Left colon (tissue), 2 donors: ENCODE results near the gene FRMD7. TPM values are rescaled to one million over a fixed set of nuclear protein-coding genes. Genes with fewer than 3 reads are reported as not detected.
"Not testable (repeated sequence)": the region's sequence is repeated elsewhere in the genome, so short reads cannot be mapped to it uniquely, and the experiment has no call there.

Experiments used
- ATAC-seq: fragments of 200-7000 bp; cut with Tn5 transposase; one replicate; pipeline ENCODE4 v1.9.1; 2020; ENCODE audit warnings: mild to moderate bottlenecking, moderate library complexity
- DNase-seq, 2 donors: peaks; one replicate each; pipeline ENCODE4 v3.0.0-alpha.2; 2020
- intact Hi-C, 2 donors: fragments of 100-400 bp; cut with DNase I in 1 of 2; cut with micrococcal nuclease in 1 of 2; formaldehyde crosslinking; loops; one replicate each; pipeline versions ENCODE4 v1.11.2 to v1.14.0; 2022; cut with DNase I, micrococcal nuclease
- long read RNA-seq: library from polyadenylated mRNA; unstranded; transcript quantifications from one replicate; pipeline ENCODE4 v2.0.0, GENCODE V29; 2021
- total RNA-seq, 2 donors: library from RNA; stranded (reverse); fragmentation: NEBNext Ultra II Directional; extraction: Animal tissue kit (Norgen Biotek cat#: 25700); gene quantifications; one replicate each; pipeline ENCODE4 v1.2.1, GENCODE V29; 2021
- donor health status: DM: no; HTN: no; CAD: no.
- donor health status: DM: yes; HTN: yes; CAD: no.

Gene FRMD7, protein sequence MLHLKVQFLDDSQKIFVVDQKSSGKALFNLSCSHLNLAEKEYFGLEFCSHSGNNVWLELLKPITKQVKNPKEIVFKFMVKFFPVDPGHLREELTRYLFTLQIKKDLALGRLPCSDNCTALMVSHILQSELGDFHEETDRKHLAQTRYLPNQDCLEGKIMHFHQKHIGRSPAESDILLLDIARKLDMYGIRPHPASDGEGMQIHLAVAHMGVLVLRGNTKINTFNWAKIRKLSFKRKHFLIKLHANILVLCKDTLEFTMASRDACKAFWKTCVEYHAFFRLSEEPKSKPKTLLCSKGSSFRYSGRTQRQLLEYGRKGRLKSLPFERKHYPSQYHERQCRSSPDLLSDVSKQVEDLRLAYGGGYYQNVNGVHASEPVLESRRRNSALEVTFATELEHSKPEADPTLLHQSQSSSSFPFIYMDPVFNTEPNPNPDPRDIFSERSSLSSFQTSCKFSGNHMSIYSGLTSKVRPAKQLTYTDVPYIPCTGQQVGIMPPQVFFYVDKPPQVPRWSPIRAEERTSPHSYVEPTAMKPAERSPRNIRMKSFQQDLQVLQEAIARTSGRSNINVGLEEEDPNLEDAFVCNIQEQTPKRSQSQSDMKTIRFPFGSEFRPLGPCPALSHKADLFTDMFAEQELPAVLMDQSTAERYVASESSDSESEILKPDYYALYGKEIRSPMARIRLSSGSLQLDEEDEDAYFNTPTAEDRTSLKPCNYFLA
- total RNA-seq: not detected
- long read RNA-seq: 0 reads

DNA sequence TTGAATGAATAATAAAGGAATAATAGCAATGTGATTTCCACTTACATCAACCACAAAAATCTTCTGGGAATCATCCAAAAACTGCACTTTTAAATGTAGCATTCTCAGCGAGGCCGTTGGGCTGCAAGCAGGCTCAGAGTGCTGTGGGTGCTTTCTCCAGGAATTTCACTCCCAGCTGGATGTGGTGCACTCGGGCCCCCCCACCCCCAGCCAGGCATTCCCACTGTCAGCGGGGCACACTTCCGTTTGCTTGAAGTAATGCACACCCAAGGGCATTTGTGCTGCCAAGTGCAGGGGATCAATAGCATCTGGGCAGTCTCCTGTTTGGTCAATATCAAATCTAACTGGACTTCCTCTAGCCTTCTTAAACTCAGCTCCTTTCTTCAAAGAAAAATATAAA, at the start of gene FRMD7:
TSS of gene FRMD7 (minus strand) at position 278 of the 400 bp plus-strand sequence. CDS start at position 102, 176 bp downstream.
- intact Hi-C loops: no loop called here
- ATAC-seq (no peak), DNase-seq (no peak)

DNA sequence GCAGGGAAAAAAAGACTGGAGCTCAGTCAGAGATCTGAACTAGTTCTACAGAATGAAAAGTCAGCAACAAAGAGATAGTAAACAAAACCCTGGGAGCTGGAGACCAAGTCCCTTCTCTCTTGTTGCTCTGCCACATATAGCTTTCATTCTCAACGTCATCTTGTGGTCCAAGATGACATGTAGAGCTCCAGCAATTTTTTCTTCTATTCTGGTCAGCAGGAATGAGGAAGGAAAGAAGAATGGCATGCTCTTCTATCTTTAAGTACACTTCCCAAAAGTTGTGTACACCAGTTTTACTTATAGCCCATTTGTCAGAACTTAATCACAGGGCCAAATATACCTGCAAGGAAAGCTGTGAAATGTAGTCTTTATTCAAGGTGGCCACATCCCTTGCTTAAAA, 45.8 kb upstream of the FRMD7 start:
- ATAC-seq: no peak
- no peak for DNase-seq
- intact Hi-C loops: no loop called here

DNA sequence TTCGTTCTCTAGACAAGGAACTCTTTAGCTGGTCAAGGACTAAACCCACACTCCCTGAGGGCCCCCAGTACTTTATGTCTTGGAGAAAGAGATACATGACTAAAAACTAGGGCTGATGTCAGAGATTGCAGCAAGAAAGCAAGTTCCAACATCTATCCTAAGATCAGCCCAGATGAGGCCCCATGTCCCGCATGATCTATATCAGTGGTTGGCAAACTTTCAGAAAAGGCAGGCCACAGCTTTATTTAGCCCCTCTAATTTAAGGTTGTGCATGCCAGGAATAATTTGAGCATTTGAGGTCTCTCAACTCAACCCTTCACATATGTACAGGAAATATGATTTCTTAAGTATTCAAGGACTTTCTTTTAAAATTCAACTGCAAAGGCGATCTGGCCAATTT, 44.1 kb upstream of the FRMD7 start:
- intact Hi-C loops: no loop called here
- no peak for DNase-seq
- ATAC-seq: no peak

DNA sequence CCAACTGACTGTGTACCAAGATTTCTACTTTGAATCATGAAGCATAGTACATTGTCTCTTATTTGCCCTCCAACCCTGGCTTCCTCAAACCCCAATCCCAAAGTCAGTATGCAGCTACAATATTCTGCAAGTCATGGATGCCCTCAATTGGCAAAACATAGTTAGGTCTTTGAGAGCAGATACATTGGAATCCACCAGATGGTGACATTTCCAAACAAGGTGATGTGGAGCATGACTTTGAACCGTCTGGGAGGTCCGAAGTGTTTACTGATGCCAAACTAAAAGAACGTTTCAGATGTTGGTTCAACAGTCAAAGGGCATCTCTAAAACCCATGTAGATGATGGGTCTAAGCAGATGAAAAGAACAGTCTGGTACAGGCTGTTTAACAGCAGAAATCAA, 43.7 kb upstream of the FRMD7 start:
- intact Hi-C loops: no loop called here
- DNase-seq (no peak), ATAC-seq (no peak)

DNA sequence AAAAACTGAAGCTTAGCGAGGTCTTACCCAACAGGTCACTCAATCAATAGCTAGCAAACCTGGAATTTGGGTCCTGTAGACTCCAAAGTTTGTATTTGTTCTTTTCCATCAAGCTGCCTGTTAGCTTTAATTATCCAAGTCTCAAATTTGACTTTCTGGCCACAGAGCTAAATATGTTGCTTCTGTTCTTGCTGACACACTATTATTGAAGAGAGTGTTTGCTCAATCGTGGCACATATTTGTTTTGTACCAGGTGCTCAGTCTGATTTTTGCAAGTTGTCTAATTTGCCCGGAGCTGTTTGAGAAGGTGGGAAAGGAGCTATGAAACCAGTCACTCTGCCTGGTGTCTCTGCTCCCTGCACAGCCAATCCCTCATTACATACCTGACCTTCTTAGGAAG, 41.7 kb upstream of the FRMD7 start:
- ATAC-seq (no peak), DNase-seq (no peak)
- intact Hi-C loops: no loop called here

DNA sequence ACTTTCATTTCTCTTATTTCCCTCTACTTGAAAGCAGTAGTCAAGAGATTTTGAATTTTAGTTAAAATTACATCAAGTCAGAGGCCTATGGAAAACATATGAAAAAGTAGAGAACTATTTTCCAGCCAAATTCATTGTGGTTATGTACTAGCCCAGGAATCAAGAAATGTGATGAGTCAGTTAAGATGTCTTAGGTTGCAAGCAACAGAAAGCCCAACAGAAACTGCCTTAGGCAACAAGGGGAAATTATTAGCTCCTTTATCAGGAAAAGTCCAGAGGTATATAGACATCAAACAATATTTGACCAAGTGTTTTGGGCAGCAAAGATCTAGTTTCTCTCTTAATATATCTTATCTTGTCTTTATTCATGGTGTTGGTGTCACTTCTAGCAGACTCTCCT, 37.8 kb upstream of the FRMD7 start:
- intact Hi-C loops: no loop called here
- ATAC-seq: no peak

DNA sequence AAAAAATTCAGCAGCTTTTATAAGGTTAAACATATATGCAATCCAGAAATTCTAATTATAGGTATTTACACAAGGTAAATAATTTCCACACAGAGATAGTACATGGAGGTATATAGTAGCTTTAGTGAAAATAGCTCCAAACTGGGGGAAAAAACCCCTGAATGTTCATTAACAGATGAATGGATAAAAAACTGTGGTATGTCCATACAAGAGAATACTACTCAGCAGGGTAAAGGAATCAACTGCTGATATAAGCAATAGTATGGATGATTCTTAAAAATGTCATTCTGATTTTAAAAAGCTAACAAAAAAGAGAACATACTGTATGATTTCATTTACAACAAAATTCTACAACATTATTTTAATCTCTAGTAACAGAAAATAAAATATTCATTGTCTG, 37.2 kb upstream of the FRMD7 start:
- ATAC-seq (no peak), DNase-seq (no peak)
- intact Hi-C loops: no loop called here

More for the DNA sequence above, 37.8 kb upstream of the FRMD7 start:
- DNase-seq: no peak

DNA sequence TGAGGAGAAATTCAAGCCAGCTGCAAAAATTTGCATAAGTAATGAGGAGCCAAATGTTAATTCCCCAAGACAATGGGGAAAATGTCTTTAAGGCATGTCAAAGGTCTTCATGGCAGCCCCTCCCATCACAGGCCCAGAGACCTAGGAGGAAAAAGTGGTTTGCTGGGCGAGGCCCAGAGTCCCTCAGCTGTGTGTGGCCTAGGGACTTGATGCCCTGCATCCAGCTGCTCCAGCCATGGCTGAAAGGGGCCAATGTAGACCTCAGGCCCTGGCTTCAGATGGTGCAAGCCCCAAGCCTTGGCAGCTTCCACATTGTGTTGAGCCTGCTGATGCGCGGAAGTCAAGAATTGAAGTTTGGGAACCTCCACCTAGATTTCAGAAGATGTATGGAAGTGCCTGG, 35.3 kb upstream of the FRMD7 start:
- DNase-seq, ATAC-seq, intact Hi-C loops: not testable (repeated sequence)

DNA sequence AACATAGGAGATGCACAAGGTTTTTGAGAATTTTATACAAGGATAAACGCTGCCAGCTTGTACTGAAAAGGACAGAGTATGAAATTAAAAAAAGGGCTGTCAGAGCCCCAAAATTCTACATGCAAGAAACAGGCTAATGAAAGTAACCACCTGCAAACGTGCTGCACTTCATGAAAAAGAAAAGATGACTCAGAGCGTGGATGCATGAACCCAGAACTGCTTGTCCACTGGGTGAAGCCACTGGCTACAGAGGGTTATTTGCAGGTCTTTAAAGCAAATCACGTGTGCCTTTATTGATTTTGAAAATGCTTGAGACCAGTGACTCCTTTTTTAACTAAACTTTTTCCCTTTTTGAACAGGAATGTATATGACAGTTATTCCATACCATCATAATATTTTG, 25.3 kb upstream of the FRMD7 start:
- ATAC-seq (no peak), DNase-seq (no peak)
- intact Hi-C loops: no loop called here

DNA sequence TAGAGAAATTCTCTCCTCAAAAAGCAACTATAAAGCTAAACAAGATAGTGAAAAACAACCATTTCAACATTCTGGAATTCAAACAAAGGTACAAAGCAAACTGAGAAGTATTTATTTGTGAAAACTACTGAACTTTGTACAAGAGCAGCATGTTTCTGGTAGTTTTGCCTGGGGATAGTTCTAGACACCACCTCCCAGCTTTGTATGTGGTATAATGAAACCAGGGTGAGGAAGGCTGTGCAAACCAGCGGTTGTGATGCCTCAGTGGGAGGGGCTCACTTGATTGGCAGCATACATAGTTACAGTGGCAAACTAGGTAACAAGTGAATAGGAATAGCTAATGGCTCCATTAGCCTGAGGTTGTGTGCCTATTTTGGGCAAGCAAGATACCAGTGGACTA, 18.6 kb upstream of the FRMD7 start:
- intact Hi-C loops: no loop called here
- DNase-seq (no peak), ATAC-seq (no peak)

DNA sequence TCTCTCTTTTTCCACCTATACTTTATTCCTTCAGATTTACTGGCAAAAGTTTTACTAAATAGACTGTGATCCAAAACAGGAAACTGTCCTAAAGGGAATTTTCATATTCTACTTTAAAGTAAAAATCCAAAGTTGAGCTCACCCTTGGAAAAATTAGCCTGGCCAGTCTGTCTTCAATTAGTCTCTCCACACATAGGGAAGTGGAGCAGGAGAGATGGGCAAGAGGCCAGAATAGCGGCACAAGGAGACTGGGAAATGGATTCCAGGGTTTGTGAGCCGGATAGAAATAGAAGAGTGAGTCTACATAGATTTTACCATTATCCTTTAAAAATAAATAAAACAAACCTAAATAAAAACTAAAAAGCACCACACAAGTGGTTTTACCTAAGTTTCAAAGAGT, 16.2 kb upstream of the FRMD7 start:
- DNase-seq (no peak), ATAC-seq (no peak)

DNA sequence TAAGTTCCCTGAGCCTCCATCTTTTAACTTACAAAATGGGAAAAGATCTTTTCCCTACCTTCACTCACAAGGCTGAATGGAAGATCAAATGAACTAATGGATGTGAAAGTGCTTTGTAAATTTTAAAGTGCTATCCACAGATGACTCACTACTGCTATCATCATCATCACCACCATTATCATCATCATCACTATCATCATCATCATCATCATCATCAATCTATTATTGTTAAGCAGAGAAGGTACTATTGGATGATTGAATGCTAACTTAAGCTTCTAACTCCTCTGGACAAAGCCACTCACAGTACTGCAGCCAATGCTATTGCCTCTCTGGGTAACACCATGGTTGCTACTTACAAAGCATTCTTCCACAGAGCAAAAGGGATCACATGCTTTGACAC, 1.9 kb downstream of the FRMD7 start:
- DNase-seq (no peak), ATAC-seq (no peak)
- intact Hi-C loops: no loop called here

More for the DNA sequence above, 16.2 kb upstream of the FRMD7 start:
- intact Hi-C loops: no loop called here

DNA sequence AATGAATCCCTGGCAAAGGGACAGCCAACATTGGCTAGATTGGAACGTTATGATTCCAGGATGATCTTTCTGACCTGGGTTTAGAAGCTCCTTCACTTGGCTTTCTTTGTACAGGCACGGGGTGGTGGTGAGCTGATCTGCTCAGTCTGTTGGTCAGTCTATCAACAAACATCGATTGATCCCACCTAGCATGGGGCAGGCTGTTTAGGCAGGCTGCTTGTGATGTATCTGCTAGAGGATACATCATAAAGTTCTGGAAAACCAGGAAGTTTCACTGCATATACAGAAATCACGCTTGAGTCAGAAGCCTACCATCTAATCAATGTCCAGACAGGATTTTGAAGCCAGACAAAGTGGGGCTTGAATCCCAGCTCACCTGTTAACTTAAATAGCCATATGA, 6.9 kb downstream of the FRMD7 start:
- intact Hi-C loops: no loop called here
- DNase-seq (no peak), ATAC-seq (no peak)

DNA sequence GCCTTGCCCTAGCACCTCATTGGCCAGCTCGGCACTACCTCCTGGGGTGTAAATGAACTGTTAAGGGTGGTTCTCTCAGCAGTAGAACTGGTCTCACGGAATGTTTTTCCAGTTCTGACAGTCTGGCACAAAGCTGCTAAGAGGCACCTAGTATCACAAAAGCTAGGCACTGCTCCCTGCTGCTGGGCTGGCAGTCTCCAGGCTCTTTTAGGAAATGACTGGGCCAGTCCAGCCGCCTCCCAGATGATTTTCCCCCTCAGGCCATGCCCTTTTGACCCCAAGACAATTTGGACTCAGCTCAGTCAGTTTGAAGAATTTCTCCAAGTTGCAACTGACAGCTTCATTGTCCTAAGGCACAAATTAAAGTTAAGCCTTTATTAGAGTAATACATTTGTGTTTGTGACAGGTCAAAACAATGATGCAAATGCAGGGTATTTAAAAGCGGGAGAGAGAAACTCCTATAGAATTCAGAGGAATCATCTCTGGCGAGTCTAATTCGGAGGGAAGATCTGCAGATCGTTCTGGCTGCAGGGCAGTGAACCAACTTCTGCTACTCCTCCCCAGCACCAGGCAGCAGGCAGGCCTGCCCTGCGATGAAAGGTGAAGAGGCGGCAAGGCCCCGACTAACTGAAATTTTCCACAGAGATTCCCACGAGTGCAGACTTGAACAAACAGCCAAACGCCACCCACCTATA, 7.9 kb downstream of the FRMD7 start:
- DNase-seq (no peak), ATAC-seq (no peak)
- intact Hi-C loops: no loop called here

DNA sequence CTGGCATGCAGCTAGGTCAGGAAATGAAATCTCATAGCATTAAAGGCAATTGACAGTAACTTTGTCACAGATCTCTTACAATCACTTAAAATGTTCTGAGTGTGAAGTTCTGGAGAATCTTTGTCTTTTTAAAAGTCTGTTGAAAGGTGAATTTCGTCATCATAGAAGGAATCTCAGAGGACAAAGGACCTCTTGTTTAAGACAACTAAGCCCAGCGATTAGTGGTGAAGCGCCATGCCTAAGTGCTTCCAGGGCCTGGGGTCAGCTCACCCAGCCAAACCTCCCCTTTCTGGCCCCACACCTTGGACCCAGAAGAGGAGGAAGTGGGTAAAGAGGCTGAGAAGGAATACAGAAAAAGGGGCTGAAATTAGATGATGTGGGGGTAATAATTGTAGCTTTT, 8.5 kb downstream of the FRMD7 start:
- intact Hi-C loops: no loop called here
- no peak for ATAC-seq
- no peak for DNase-seq

DNA sequence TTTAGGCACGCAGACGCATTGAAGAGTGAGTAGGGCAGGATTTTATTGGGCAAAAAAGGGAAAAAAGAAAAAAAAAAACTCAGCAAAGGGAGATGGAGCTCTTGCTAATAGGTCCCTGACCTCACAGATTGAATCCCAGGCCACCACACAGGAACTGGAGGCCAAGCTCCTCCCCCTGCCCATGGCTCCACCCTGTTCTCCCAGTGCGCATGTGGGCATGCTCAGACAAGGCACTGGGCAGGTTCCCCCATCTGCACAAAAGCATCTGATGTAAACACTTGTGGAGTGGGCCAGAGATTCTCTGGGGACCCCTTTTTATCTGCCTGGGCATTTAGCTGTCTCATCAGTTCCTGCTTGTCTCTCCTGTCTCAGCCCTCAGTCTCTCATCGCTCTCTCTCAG, 9.5 kb downstream of the FRMD7 start:
- no peak for ATAC-seq
- DNase-seq: no peak
- intact Hi-C loops: no loop called here

DNA sequence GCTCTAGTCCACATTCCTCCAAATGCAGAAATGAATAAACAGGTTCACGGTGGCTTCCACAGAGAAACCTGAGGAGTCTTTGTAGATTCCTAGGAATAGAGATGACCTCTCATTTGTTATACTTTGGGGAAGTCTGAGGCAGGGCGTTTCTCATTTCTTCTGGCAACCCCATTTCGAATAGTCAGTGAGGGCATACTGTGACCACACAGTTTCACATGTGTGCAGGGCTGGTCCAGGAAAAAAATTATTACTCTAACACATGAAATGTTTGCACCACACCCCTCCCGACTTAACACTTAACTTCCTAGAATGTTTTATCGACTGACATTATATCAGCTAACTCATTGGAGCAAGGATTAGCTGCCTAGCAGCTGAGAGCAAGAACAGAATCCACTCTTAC, 12.0 kb downstream of the FRMD7 start:
- ATAC-seq (no peak), DNase-seq (no peak)
- intact Hi-C loops: no loop called here

DNA sequence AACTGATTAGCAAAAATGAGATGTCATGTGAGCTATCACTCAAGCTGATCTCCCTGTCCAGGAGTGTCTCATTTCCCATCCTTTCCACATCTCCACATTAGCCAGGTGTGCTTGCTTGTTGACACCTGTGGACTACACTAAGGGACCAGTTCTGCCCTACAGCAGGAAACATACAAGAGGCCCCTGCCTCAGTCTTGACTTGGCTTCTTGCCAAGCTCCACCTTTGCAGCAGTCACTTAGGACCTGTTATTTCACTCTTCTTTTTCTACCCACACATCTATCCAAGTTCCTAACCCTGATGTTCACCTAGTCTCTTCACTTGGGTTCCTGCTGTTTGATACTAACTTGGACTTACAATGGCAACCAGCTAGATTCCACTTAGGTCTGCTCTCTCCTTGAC, 13.2 kb downstream of the FRMD7 start:
- DNase-seq (no peak), ATAC-seq (no peak)
- intact Hi-C loops: no loop called here

DNA sequence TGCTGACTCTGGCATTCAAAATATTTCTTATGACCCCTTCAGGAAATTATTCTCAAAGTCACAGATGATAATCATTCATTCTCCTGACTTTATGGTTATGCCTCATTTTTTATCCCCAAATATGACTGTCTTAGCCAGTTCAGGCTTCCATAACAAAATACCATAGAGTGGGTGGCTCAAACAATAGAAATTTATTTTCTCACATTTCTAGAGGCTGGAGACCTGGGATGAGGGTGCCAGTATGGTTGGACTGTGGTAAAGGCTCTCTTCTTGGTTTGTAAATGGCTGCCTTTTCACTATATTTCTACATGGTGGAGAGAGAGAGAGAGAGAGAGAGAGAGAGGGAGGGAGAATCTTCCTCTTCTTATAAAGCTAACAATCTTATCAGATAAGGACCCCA, 20.5 kb downstream of the FRMD7 start:
- DNase-seq: no peak
- intact Hi-C loops: no loop called here
- ATAC-seq: no peak

DNA sequence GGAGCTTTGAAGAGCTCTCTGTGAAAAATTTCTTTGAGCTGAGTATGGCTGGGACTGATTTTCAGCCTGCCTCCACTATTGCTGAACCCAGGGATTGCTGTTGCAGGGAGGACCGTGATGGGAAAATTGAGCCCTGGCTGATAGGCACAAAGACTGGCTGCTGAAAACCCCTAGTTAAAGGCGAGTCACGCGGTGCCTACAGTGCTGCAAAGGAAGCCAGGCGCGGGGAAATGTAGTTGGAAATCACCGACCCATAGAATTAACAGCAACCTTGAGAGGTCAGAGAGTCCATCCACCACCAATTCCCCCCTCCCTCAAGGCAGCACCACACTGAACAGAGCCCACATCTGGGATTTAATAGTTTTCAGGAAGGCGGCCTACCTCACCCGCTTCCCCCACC, 26.0 kb downstream of the FRMD7 start:
- no peak for DNase-seq
- intact Hi-C loops: no loop called here
- ATAC-seq: no peak
